ENCODE results near the gene MB.

- TF ChIP-seq CTCF (IDR thresholded peaks at IDR 0.05) (no peak), RCOR1 (IDR thresholded peaks at IDR 0.05; ENCODE audit: low read depth, low read length) (no peak), RFX5 (IDR thresholded peaks at IDR 0.05) (no peak), PHF8 (IDR thresholded peaks at IDR 0.05; ENCODE audit: borderline replicate concordance, low read depth) (no peak), POLR2A (IDR thresholded peaks at IDR 0.05; ENCODE audit: low read length) (no peak), POLR2AphosphoS2 (conservative IDR thresholded peaks at IDR 0.05; ENCODE audit: low read length) (no peak), EP300 (IDR thresholded peaks at IDR 0.05) (no peak), SMC3 (IDR thresholded peaks at IDR 0.05) (no peak), EHMT2 (IDR thresholded peaks at IDR 0.05; ENCODE audit: low read depth) (no peak), HMGXB4 (CRISPR knock-in tag; IDR thresholded peaks at IDR 0.05; ENCODE audit: borderline replicate concordance) (no peak), HOXB5 (CRISPR knock-in tag; IDR thresholded peaks at IDR 0.05) (no peak), ZC3H11A (IDR thresholded peaks at IDR 0.05) (no peak), RNF2 (IDR thresholded peaks at IDR 0.05; ENCODE audit: borderline replicate concordance, low read depth) (no peak)
Measured at GRCh38 chr22:35634943-35635540, 17.9 kb upstream of the MB start.
